HG03135 (cell line): Measurements from ENCODE around the gene PDE6A.
"Not testable (repeated sequence)": the region's sequence is repeated elsewhere in the genome, so short reads cannot be mapped to it uniquely, and the experiment has no call there.

ENCODE experiments used
- ATAC-seq: cut with Tn5 transposase; IDR thresholded peaks from one replicate; pipeline ENCODE4 v1.9.1; 2021; ENCODE audit warnings: mild to moderate bottlenecking, moderate library complexity; ENCODE audit not compliant: unreplicated experiment

The PDE6A gene

GRCh38 chr5:149953436-149954121, 9.0 kb upstream of the PDE6A start:
- ATAC-seq, result no peak

GRCh38 chr5:149951138-149951749, 6.7 kb upstream of the PDE6A start:
- no peak for ATAC-seq

- ATAC-seq, result no peak
Observed at GRCh38 chr5:149948993-149949392, 4.4 kb upstream of the PDE6A start.

GRCh38 chr5:149946118-149946517, 1.5 kb upstream of the PDE6A start:
- ATAC-seq, result no peak

- ATAC-seq, result not testable (repeated sequence)
Observed at GRCh38 chr5:149943177-149943949, 1.2 kb downstream of the PDE6A start.

- not testable (repeated sequence) for ATAC-seq
Observed at GRCh38 chr5:149942741-149943169, 1.8 kb downstream of the PDE6A start.

GRCh38 chr5:149942199-149942598, 2.4 kb downstream of the PDE6A start:
- ATAC-seq, result no peak

GRCh38 chr5:149941795-149942194, 2.8 kb downstream of the PDE6A start:
- no peak for ATAC-seq

GRCh38 chr5:149940941-149941644, 3.5 kb downstream of the PDE6A start:
- ATAC-seq, result no peak

- no peak for ATAC-seq
Observed at GRCh38 chr5:149940077-149940574, 4.5 kb downstream of the PDE6A start.

GRCh38 chr5:149939546-149939945, 5.0 kb downstream of the PDE6A start:
- no peak for ATAC-seq

- no peak for ATAC-seq
Observed at GRCh38 chr5:149938791-149939358, 5.7 kb downstream of the PDE6A start.

- no peak for ATAC-seq
Observed at GRCh38 chr5:149938279-149938678, 6.3 kb downstream of the PDE6A start.

GRCh38 chr5:149937610-149938009, 7.0 kb downstream of the PDE6A start:
- no peak for ATAC-seq

- ATAC-seq, result no peak
Observed at GRCh38 chr5:149936700-149937091, 7.9 kb downstream of the PDE6A start.

- ATAC-seq, result no peak
Observed at GRCh38 chr5:149936044-149936699, 8.4 kb downstream of the PDE6A start.

GRCh38 chr5:149935431-149935901, 9.1 kb downstream of the PDE6A start:
- ATAC-seq, result no peak

- ATAC-seq, result no peak
Observed at GRCh38 chr5:149932445-149933350, 11.9 kb downstream of the PDE6A start.

- ATAC-seq, result no peak
Observed at GRCh38 chr5:149931992-149932436, 12.6 kb downstream of the PDE6A start.
